Heart left ventricle (tissue), 16 donors: ENCODE data around the gene LONP2. TPM values are rescaled to one million over a fixed set of nuclear protein-coding genes. Genes with fewer than 3 reads are reported as not detected.

Source experiments
- ATAC-seq, 4 donors: fragments of 200-7000 bp; cut with Tn5 transposase; one replicate each; pipeline ENCODE4 v1.9.1; 2020 to 2022; ENCODE audit warnings: moderate library complexity in 4 of 4, mild to moderate bottlenecking in 3 of 4, moderate number of reproducible peaks in 1 of 4
- DNase-seq, 5 donors: peaks; one replicate each; pipeline ENCODE4 v3.0.0-alpha.2; 2020
- H3K27ac ChIP-seq, 12 donors: fragments of 200-600 bp; sonication (generic) in 4 of 12; one replicate each; pipeline versions ENCODE4 v1.5.0 to v1.8.0; 2016 to 2022; ENCODE audit warnings: mild to moderate bottlenecking in 2 of 12
- H3K27me3 ChIP-seq, 9 donors: fragments of 200-600 bp; sonication (generic) in 2 of 9; one replicate each; pipeline versions ENCODE4 v1.5.1 to v1.8.0; 2016 to 2022; ENCODE audit warnings: mild to moderate bottlenecking in 3 of 9
- H3K36me3 ChIP-seq, 9 donors: fragments of 200-600 bp; sonication (generic) in 2 of 9; one replicate each; pipeline versions ENCODE4 v1.5.0 to v1.8.0; 2018 to 2022; ENCODE audit warnings: mild to moderate bottlenecking in 2 of 9
- H3K4me1 ChIP-seq, 12 donors: fragments of 200-600 bp; sonication (generic) in 4 of 12; one replicate each; pipeline versions ENCODE4 v1.5.0 to v1.8.0; 2016 to 2022; ENCODE audit warnings: mild to moderate bottlenecking in 3 of 12
- H3K4me3 ChIP-seq, 12 donors: fragments of 200-600 bp; sonication (generic) in 4 of 12; one replicate each; pipeline versions ENCODE4 v1.5.0 to v1.8.0; 2017 to 2022; ENCODE audit warnings: mild to moderate bottlenecking in 9 of 12, moderate library complexity in 4 of 12
- H3K9me3 ChIP-seq, 12 donors: fragments of 200-600 bp; sonication (generic) in 4 of 12; one replicate each; pipeline versions ENCODE4 v1.5.0 to v1.8.0; 2016 to 2022; ENCODE audit warnings: mild to moderate bottlenecking in 1 of 12
- CTCF ChIP-seq, 12 donors: fragments of 200-600 bp; sonication (generic) in 4 of 12; IDR thresholded peaks; one replicate each; pipeline versions ENCODE4 v1.5.0 to v1.8.0; 2018 to 2022; ENCODE audit warnings: antibody characterized with exemption in 12 of 12, mild to moderate bottlenecking in 5 of 12
- POLR2A ChIP-seq, 2 donors: fragments of 450-650 bp; IDR thresholded peaks; one replicate each; pipeline ENCODE4 v1.6.1; 2017; ENCODE audit warnings: antibody characterized with exemption in 2 of 2, mild to moderate bottlenecking in 2 of 2, moderate library complexity in 2 of 2
- WGBS, 4 donors: extraction: QIAGEN DNeasy Blood & Tissue Kit in 2 of 4; methylation state at CpG; one replicate each; pipeline versions ENCODE4 v1.1.5 to v1.1.7; 2013 to 2018; 5-methylcytosine and 5-hydroxymethylcytosine counted together
- intact Hi-C, 10 donors: fragments of 100-400 bp; cut with DNase I; formaldehyde crosslinking; loops; one replicate each; pipeline versions ENCODE4 v1.11.1 to v1.14.2; 2022
- polyA plus RNA-seq, 2 donors: library from polyadenylated mRNA; stranded (reverse); fragments of 200-250 nt; gene quantifications; one replicate each; pipeline ENCODE4 v1.2.3, GENCODE V29; 2013
- total RNA-seq, 9 donors: library from RNA; depleted of rRNA in 2 of 9; stranded (reverse); fragments of >200 nt in 2 of 9; fragmentation: NEBNext Ultra II Directional in 3 of 9; extraction: Animal tissue kit (Norgen Biotek cat#: 25700) in 3 of 9; gene quantifications; one replicate each; pipeline versions ENCODE4 v1.1.0 to v1.2.4, GENCODE V29; 2016 to 2023
- donor health status: ischemic (EF 13 %, LVEDD 7.1; RV severe dilation, severe dysfunction).
- donor health status: healthy with polysubstance abuse.
- donor health status: DM: no; HTN: yes; CAD: no.
- donor health status: DM: no; HTN: no; CAD: no.
- donor health status: ischemic (EF 25% LVEDD 6.9; RV normal size, moderate dysfunction).
- donor health status: ischemic (EF 25% LVEDD 5.7; RV mildly dilated, moderate dysfunction).
- donor health status: healthy.
- donor health status: DM: yes; HTN: yes; CAD: no.
- donor health status: ischemic (EF 35%, LVEDD 5.7; RV mildly dilated, moderate dysfunction).
- donor health status: nonischemic (EF 11% LVEDD 7.7; RV severe dilation, severe dysfunction).
- donor health status: DM: yes; HTN: yes; CAD: no.
- donor health status: PGD.
- donor health status: ischemic (EF 29% LVEDD 5.4; RV normal size, mild dysfunction).
- donor health status: nonischemic (EF 23%, LVEDD 6.1; RV moderate dilation, normal function).

The LONP2 gene
- total and polyA plus RNA-seq, 11 donors = 24.8 to 87.4 (median 69.2) TPM

DNA sequence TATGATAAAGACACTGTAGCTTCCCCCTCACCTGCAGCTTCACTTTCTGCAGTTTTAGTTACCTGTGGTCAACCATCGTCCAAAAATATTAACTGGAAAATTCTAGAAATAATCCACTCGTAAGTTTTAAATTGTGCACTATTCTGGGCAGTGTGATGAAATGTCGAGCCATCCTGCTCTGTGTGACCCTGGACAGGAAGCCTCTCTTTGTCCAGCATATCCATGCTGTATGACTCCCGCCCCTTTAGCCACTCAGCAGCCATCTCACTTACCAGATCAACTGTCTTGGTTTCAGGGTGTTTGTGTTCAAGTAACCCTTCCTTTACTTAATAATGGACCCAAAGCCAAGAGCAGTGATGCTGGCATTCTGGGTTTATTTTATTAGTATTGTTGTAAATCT, 85.0 kb downstream of the LONP2 start:
- TF ChIP-seq CTCF (IDR thresholded peaks at IDR 0.05) (no peak), POLR2A (IDR thresholded peaks at IDR 0.05) (no peak)
- Histone ChIP-seq H3K4me3 (no peak overlapping the region), H3K36me3 (peaks cover 0 to 14% (median 6%) of the 10 kb centered on the region in 9 donors), H3K27ac (no peak overlapping the region), H3K27me3 (no peaks in the 10 kb centered on the region), H3K9me3 (no peaks in the 10 kb centered on the region), H3K4me1 (peaks cover 0 to 23% (median 13%) of the 10 kb centered on the region in 12 donors)
- WGBS, 4 donors = 44 to 78% (median 67%) methylated on average over 4 of the region's 4 CpGs
- DNase-seq = no peak
- peak in 1 of 4 donors; percentile 67 for ATAC-seq
- intact Hi-C loops = loop anchor here in 1 of 10 donors (10.0 kb wide), 1 partner anchor 54 kb away; no protein-coding TSS in a partner anchor

DNA sequence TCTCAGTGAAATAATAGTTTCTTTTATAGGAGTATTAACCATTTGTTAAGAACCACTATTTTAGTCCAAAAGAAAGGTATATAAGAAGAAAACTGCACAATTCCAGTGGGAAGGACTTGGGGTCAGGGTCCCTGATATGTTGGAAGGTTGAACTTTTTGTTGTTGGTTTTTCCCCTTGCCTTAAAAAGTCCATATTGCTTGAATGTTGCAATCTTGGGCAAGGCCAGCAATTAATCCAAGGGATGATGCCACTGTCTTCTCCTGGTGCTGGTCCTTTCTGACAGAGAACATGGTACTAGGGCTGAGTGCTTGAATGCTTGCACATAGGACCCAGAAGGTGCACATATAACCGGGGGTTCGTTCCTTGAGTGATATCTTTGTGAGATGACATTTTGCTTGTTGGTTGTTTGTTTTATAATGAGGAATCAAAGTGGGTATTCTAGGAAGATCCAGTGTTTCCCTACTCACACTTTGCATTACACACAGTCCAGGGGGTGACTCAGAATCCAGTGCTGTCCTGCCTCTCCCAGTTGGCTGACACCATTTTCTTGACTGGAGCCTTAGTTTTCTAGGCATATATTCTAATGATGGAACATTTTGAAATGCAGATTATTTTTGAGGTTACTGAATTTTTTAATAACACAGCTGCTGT, 86.2 kb downstream of the LONP2 start:
- WGBS, 4 donors = 88 to 97% (median 94%) methylated on average over 2 of the region's 2 CpGs
- Histone ChIP-seq H3K9me3 (no peaks in the 10 kb centered on the region), H3K4me1 (peaks cover 0 to 23% (median 12%) of the 10 kb centered on the region in 12 donors), H3K27ac (peak overlapping the region in 1 of 12 donors; percentile 5), H3K27me3 (no peaks in the 10 kb centered on the region), H3K4me3 (no peak overlapping the region), H3K36me3 (peaks cover 0 to 23% (median 15%) of the 10 kb centered on the region in 9 donors)
- intact Hi-C loops = no loop called here
- DNase-seq (no peak), ATAC-seq (peak in 2 of 4 donors; percentile 31 to 51)
- TF ChIP-seq CTCF (IDR thresholded peaks at IDR 0.05) (no peak), POLR2A (IDR thresholded peaks at IDR 0.05) (no peak)

- intact Hi-C loops = no loop called here
- peak overlapping the region in 1 of 12 donors; percentile 5 for H3K27ac ChIP-seq
- H3K27me3 ChIP-seq = no peaks in the 10 kb centered on the region
- DNase-seq (no peak), ATAC-seq (peak in 2 of 4 donors; percentile 30 to 52)
- no peak overlapping the region for H3K4me3 ChIP-seq
- H3K36me3 ChIP-seq = peaks cover 0 to 27% (median 20%) of the 10 kb centered on the region in 9 donors
- H3K4me1 ChIP-seq = peaks cover 0 to 23% (median 13%) of the 10 kb centered on the region in 12 donors
- H3K9me3 ChIP-seq = no peaks in the 10 kb centered on the region
- TF ChIP-seq CTCF (IDR thresholded peaks at IDR 0.05) = no peak
- TF ChIP-seq POLR2A (IDR thresholded peaks at IDR 0.05) = no peak
- 22 to 52% (median 44%) methylated on average over 3 of the region's 3 CpGs for WGBS, 4 donors
Measured at GRCh38 chr16:48330841-48331192, 86.7 kb downstream of the LONP2 start.

GRCh38 chr16:48332978-48333377, 88.9 kb downstream of the LONP2 start:
- Histone ChIP-seq H3K36me3 (peaks cover 0 to 47% (median 36%) of the 10 kb centered on the region in 9 donors), H3K27ac (no peak overlapping the region), H3K4me1 (peaks cover 0 to 19% (median 11%) of the 10 kb centered on the region in 12 donors), H3K4me3 (no peak overlapping the region), H3K27me3 (no peaks in the 10 kb centered on the region), H3K9me3 (no peaks in the 10 kb centered on the region)
- 95 to 96% (median 96%) methylated on average over 5 of the region's 5 CpGs for WGBS, 4 donors
- intact Hi-C loops = no loop called here
- no peak for ATAC-seq
- TF ChIP-seq CTCF (IDR thresholded peaks at IDR 0.05) = no peak
- TF ChIP-seq POLR2A (IDR thresholded peaks at IDR 0.05) = no peak
- DNase-seq = no peak
